Neural cell (in vitro differentiated cells): Measurements from ENCODE around the gene GZMM. TPM values are rescaled to one million over a fixed set of nuclear protein-coding genes. Genes with fewer than 3 reads are reported as not detected.

ENCODE experiments used
- H2AFZ ChIP-seq: fragments of 200-600, 300-800 bp; sonication (generic), shearing (Covaris generic); 2 replicates; pipeline ENCODE4 v1.6.0; 2014; ENCODE audit warnings: low read depth, mild to moderate bottlenecking, antibody characterized with exemption, low read length, moderate library complexity
- H3F3A ChIP-seq: fragments of 200-600 bp; shearing (Covaris generic); 2 replicates; pipeline ENCODE4 v1.6.1; 2016; ENCODE audit warnings: mild to moderate bottlenecking, moderate library complexity, mixed read lengths, antibody characterized with exemption, low read length; ENCODE audit not compliant: insufficient read depth, poor library complexity, severe bottlenecking
- H3K27ac ChIP-seq: fragments of 200-600, 300-800 bp; sonication (generic), shearing (Covaris generic); 2 replicates; pipeline ENCODE4 v1.5.1; 2014; ENCODE audit warnings: mild to moderate bottlenecking, low read length, moderate library complexity
- H3K27me3 ChIP-seq: fragments of 300-800, 200-600 bp; sonication (generic), shearing (Covaris generic); 2 replicates; pipeline ENCODE4 v1.6.0; 2014; ENCODE audit warnings: mild to moderate bottlenecking, low read depth, low read length, moderate library complexity; ENCODE audit not compliant: insufficient read depth
- H3K36me3 ChIP-seq: fragments of 300-800, 200-600 bp; sonication (generic), shearing (Covaris generic); 2 replicates; pipeline ENCODE4 v1.5.1; 2014; ENCODE audit warnings: mild to moderate bottlenecking, antibody characterized with exemption, low read length, moderate library complexity; ENCODE audit not compliant: insufficient read depth
- H3K4me2 ChIP-seq: fragments of 300-800, 200-600 bp; sonication (generic), shearing (Covaris generic); 2 replicates; pipeline ENCODE4 v1.6.0; 2014; ENCODE audit warnings: mild to moderate bottlenecking, low read length
- H3K4me3 ChIP-seq: fragments of 300-800, 200-600 bp; sonication (generic), shearing (Covaris generic); 2 replicates; pipeline ENCODE4 v1.5.1; 2014; ENCODE audit warnings: mild to moderate bottlenecking, low read length, moderate library complexity
- H3K79me2 ChIP-seq: fragments of 200-600 bp; shearing (Covaris generic); replicated peaks from 2 replicates; pipeline ENCODE4 v1.6.0; 2014; ENCODE audit warnings: mild to moderate bottlenecking, low read length, moderate library complexity; ENCODE audit not compliant: insufficient read depth
- H3K9ac ChIP-seq: fragments of 300-800, 200-600 bp; sonication (generic), shearing (Covaris generic); 2 replicates; pipeline ENCODE4 v1.6.1; 2016; ENCODE audit warnings: mild to moderate bottlenecking, low read length, mixed read lengths
- H3K9me2 ChIP-seq: fragments of 200-600 bp; shearing (Covaris generic); 2 replicates; pipeline ENCODE4 v1.6.1; 2016; ENCODE audit warnings: mild to moderate bottlenecking, low read length, mixed read lengths; ENCODE audit not compliant: insufficient read depth
- H3K9me3 ChIP-seq: fragments of 200-600, 300-800 bp; sonication (generic), shearing (Covaris generic); 2 replicates; pipeline ENCODE4 v1.6.1; 2016; ENCODE audit warnings: mild to moderate bottlenecking, mixed run types, low read length, moderate library complexity, mixed read lengths
- H4K20me1 ChIP-seq: fragments of 200-600 bp; shearing (Covaris generic); 2 replicates; pipeline ENCODE4 v1.6.1; 2016; ENCODE audit warnings: mild to moderate bottlenecking, mixed run types; ENCODE audit not compliant: insufficient read depth
- CTCF ChIP-seq: fragments of 450-650 bp; IDR thresholded peaks from 2 replicates; pipeline ENCODE4 v1.5.1; 2014; ENCODE audit warnings: antibody characterized with exemption, mild to moderate bottlenecking, moderate library complexity; ENCODE audit not compliant: poor library complexity, severe bottlenecking
- EP300 ChIP-seq: fragments of 450-650 bp; conservative IDR thresholded peaks from 2 replicates; pipeline ENCODE4 v1.6.1; 2014; ENCODE audit warnings: antibody characterized with exemption, mild to moderate bottlenecking, moderate library complexity; ENCODE audit not compliant: poor library complexity, severe bottlenecking
- EZH2 ChIP-seq: fragments of 200-600, 300-800 bp; shearing (Covaris generic), sonication (generic); IDR thresholded peaks from 2 replicates; pipeline ENCODE4 v1.6.1; 2014; ENCODE audit warnings: antibody characterized with exemption, low read length, borderline replicate concordance, mild to moderate bottlenecking; ENCODE audit not compliant: insufficient read depth, poor library complexity, severe bottlenecking
- MXI1 ChIP-seq: fragments of 450-650 bp; conservative IDR thresholded peaks from 2 replicates; pipeline ENCODE4 v1.6.1; 2014; ENCODE audit warnings: antibody characterized with exemption, mild to moderate bottlenecking; ENCODE audit not compliant: poor library complexity, severe bottlenecking
- POLR2AphosphoS5 ChIP-seq: IDR thresholded peaks from 2 replicates; pipeline ENCODE4 v1.6.1; 2012
- RAD21 ChIP-seq: fragments of 450-650 bp; conservative IDR thresholded peaks from 2 replicates; pipeline ENCODE4 v1.6.1; 2014; ENCODE audit warnings: antibody characterized with exemption, mild to moderate bottlenecking, moderate library complexity
- REST ChIP-seq: IDR thresholded peaks from 2 replicates; pipeline ENCODE4 v1.6.1; 2012; ENCODE audit warnings: borderline replicate concordance
- SMC3 ChIP-seq: fragments of 450-650 bp; conservative IDR thresholded peaks from 2 replicates; pipeline ENCODE4 v1.6.1; 2014; ENCODE audit warnings: antibody characterized with exemption, mild to moderate bottlenecking, moderate library complexity; ENCODE audit not compliant: poor library complexity
- TAF1 ChIP-seq: IDR thresholded peaks from 2 replicates; pipeline ENCODE4 v1.6.1; 2012; ENCODE audit warnings: low read depth
- polyA plus RNA-seq: library from polyadenylated mRNA; depleted of rRNA; stranded (reverse); fragments of >200 nt; gene quantifications from 2 replicates; pipeline ENCODE4 v1.2.3, GENCODE V29; 2014

The GZMM gene
- polyA plus RNA-seq, 1 donor from 2014 or later, result 0.38 TPM

- Histone ChIP-seq H3K79me2 (peaks cover 51% of the 10 kb centered on the region), H3K9ac (peak overlapping the region; percentile 48), H3F3A (no peaks in the 10 kb centered on the region), H2AFZ (no peak overlapping the region), H3K9me3 (no peaks in the 10 kb centered on the region), H3K27me3 (no peaks in the 10 kb centered on the region), H3K9me2 (no peaks in the 10 kb centered on the region), H4K20me1 (peaks cover 4% of the 10 kb centered on the region), H3K4me2 (no peak overlapping the region), H3K36me3 (no peaks in the 10 kb centered on the region), H3K4me3 (peak overlapping the region; percentile 99), H3K27ac (no peak overlapping the region)
- no peak for TF ChIP-seq REST
- TF ChIP-seq POLR2AphosphoS5, result no peak
- TF ChIP-seq RAD21, result no peak
- no peak for TF ChIP-seq EZH2
- TF ChIP-seq CTCF, result no peak
- no peak for TF ChIP-seq SMC3
- no peak for TF ChIP-seq MXI1
- TF ChIP-seq EP300, result no peak
- no peak for TF ChIP-seq TAF1
Measured at GRCh38 chr19:575527-576506, 32.0 kb downstream of the GZMM start.

DNA sequence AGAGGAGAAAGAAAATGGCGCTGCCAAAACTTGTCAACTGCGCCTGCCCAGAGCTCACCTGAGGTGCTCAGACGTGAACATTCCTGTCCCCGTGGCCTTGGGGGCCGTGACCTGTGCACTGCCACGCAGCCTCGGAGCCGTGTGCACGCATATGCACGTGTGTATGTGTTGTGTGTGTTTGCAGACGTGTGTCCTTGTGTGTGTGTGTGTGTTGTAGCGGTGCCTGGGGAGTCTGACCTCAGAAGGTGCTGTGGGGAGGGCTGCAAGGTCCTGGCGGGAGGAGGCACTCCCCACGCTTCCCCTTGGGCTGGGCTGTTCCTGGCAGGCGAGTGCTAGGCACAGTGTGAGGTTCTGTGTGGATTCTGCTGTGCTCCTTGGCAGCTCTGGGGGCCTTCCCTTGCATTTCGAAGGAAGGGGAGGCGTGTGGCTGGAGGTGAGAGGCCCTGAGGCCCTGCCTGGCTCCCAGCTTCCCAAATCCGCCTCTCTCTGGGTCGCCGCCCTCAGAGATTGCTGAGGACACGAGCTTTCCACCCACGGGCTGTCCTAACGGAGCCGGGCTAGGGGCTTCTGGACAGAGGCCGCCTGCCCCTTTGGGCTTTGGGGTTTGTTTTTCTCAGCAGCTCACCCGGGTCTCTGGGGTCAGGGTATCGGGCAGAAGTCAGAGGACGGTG, 33.0 kb downstream of the GZMM start:
- Histone ChIP-seq H2AFZ (no peak overlapping the region), H3K4me3 (no peak overlapping the region), H3K36me3 (peaks cover 5% of the 10 kb centered on the region), H3K27me3 (no peaks in the 10 kb centered on the region), H3F3A (no peaks in the 10 kb centered on the region), H3K79me2 (peaks cover 51% of the 10 kb centered on the region), H4K20me1 (peaks cover 4% of the 10 kb centered on the region), H3K4me2 (no peak overlapping the region), H3K9me3 (no peaks in the 10 kb centered on the region), H3K27ac (no peak overlapping the region), H3K9me2 (no peaks in the 10 kb centered on the region), H3K9ac (no peak overlapping the region)
- no peak for TF ChIP-seq SMC3
- no peak for TF ChIP-seq EP300
- no peak for TF ChIP-seq CTCF
- TF ChIP-seq TAF1, result no peak
- no peak for TF ChIP-seq REST
- TF ChIP-seq EZH2, result no peak
- no peak for TF ChIP-seq MXI1
